ENCODE results near the gene CCL27.

DNA sequence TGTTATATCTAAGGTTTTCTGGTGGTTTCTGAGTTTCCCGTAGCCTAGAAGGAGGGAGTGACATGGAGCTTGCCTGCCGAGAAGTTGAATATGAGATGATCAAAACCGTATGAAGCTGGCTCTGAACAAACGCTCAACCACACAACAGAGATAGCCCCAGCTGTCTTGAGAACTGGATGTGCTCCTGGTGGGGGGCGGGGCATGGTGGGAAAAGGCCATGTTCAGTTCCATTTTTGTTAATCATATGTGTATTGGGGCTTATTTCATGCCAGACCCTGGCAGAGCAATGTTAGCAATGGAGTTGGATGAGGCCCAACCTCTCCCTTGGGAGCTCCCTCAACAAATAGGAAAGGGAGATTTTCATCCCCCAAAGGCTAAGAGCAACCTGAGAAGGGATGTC, 23.8 kb upstream of the CCL27 start:
- TF ChIP-seq, protein P1, sequence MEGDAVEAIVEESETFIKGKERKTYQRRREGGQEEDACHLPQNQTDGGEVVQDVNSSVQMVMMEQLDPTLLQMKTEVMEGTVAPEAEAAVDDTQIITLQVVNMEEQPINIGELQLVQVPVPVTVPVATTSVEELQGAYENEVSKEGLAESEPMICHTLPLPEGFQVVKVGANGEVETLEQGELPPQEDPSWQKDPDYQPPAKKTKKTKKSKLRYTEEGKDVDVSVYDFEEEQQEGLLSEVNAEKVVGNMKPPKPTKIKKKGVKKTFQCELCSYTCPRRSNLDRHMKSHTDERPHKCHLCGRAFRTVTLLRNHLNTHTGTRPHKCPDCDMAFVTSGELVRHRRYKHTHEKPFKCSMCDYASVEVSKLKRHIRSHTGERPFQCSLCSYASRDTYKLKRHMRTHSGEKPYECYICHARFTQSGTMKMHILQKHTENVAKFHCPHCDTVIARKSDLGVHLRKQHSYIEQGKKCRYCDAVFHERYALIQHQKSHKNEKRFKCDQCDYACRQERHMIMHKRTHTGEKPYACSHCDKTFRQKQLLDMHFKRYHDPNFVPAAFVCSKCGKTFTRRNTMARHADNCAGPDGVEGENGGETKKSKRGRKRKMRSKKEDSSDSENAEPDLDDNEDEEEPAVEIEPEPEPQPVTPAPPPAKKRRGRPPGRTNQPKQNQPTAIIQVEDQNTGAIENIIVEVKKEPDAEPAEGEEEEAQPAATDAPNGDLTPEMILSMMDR (IDR thresholded peaks at IDR 0.05): no peak
- TF ChIP-seq POLR2A (IDR thresholded peaks at IDR 0.05) (no peak), EP300 (IDR thresholded peaks at IDR 0.05) (no peak)

All from tibial nerve (tissue), 4 donors.